ENCODE results near the gene RAD23A.

The RAD23A gene

DNA sequence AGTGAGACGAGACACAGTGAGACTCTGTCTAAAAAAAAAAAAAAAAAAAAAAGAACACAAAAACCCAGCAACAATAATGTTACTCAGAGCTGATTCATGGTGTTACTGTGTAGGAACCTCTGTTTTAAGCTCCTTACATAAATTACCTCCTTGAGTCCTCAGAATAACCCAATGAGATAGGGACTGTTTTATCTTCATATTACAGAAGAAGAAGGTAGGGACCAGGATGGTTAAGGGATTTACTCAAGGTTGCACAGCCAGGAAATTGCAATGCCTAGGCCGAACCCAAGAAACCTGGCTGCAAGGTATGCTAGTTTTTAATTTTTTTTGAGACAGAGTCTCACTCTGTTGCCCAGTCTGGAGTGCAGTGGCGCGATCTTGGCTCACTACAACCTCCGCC lies 22.2 kb downstream of the RAD23A start:
- Histone ChIP-seq H3K4me3 (ENCODE audit: insufficient read depth in 1 of 2, low read depth in 1 of 2, low read length in 2 of 2) (no peak overlapping the region), H2BK5ac (ENCODE audit: low read depth, low read length, poor library complexity, severe bottlenecking) (no peak overlapping the region), H3K18ac (ENCODE audit: low read depth in 1 of 2, low read length in 2 of 2) (no peak overlapping the region), H2BK12ac (ENCODE audit: low read length in 2 of 2) (no peak overlapping the region), H3K27me3 (ENCODE audit: control insufficient read depth in 1 of 2, insufficient read depth in 1 of 2, low read length in 2 of 2) (no peaks in the 10 kb centered on the region), H3K23ac (ENCODE audit: low read length in 2 of 2) (no peak overlapping the region), H3K4me2 (ENCODE audit: low read length, poor library complexity, severe bottlenecking) (no peak overlapping the region), H4K91ac (ENCODE audit: low read length) (no peak overlapping the region), H3K79me1 (replicated peaks; ENCODE audit: low read length, poor library complexity, severe bottlenecking) (no peaks in the 10 kb centered on the region), H4K8ac (ENCODE audit: low read length) (no peak overlapping the region), H2AFZ (ENCODE audit: low read depth, low read length) (no peak overlapping the region), H2BK15ac (ENCODE audit: low read depth, poor library complexity, severe bottlenecking) (no peak overlapping the region), H3K27ac (ENCODE audit: low read length, poor library complexity, severe bottlenecking) (no peak overlapping the region), H3K4ac (ENCODE audit: low read depth in 1 of 2, low read length in 2 of 2) (no peak overlapping the region), H2BK120ac (ENCODE audit: low read depth, low read length) (no peak overlapping the region), H2AK5ac (ENCODE audit: low read length, severe bottlenecking) (no peak overlapping the region), H3K9ac (ENCODE audit: low read length) (no peak overlapping the region), H3K36me3 (ENCODE audit: control insufficient read depth in 1 of 2, insufficient read depth in 2 of 2, low read depth in 1 of 2, low read length in 2 of 2) (no peaks in the 10 kb centered on the region), H3K14ac (ENCODE audit: low read length in 2 of 2) (no peak overlapping the region), H3K9me3 (ENCODE audit: control insufficient read depth, low read length) (no peaks in the 10 kb centered on the region), H3K4me1 (ENCODE audit: control insufficient read depth, insufficient read depth, low read depth, low read length) (peaks cover 11% of the 10 kb centered on the region)
- WGBS: 96% methylated on average over 4 of the region's 5 CpGs
- no peak for DNase-seq

DNA sequence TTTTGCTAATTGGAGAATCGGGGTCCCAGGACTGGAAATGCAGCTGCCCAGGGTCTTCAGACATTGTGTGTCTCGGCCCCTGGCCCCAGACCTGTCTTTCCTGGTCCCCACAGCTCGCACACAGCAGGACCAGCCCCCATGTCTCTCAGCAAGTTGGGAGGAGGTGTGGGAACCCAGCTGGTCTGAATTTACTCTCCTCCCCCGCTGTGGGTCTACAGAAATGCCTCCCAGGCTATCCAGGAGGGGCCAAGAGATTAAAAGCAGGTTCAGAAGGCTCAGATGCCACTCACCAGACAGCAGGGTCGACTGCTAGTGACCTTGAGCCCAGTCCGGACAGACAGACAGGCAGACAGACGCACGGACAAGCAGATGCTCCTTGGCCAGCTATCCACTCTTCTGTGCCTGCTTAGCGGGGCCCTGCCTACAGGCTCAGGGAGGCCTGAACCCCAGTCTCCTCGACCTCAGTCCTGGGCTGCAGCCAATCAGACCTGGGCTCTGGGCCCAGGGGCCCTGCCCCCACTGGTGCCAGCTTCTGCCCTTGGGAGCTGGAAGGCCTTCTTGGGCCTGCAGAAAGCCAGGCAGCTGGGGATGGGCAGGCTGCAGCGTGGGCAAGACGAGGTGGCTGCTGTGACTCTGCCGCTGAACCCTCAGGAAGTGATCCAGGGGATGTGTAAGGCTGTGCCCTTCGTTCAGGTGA lies 23.8 kb downstream of the RAD23A start, which contains the start of gene DAND5:
DAND5 (plus strand) TSS at position 285 of the 697 bp plus-strand sequence; CDS start at position 370, 85 bp downstream.
- no peak within 1 kb of the TSS for H3K27ac ChIP-seq (ENCODE audit: low read length, poor library complexity, severe bottlenecking)
- peak within 1 kb of the TSS; percentile 13 for H2BK15ac ChIP-seq (ENCODE audit: low read depth, poor library complexity, severe bottlenecking)
- H3K4ac ChIP-seq (ENCODE audit: low read depth in 1 of 2, low read length in 2 of 2): no peak within 1 kb of the TSS
- no peak within 1 kb of the TSS for H3K4me3 ChIP-seq (ENCODE audit: insufficient read depth in 1 of 2, low read depth in 1 of 2, low read length in 2 of 2)
- no peaks in the 10 kb centered on the region for H3K27me3 ChIP-seq (ENCODE audit: control insufficient read depth in 1 of 2, insufficient read depth in 1 of 2, low read length in 2 of 2)
- H3K9ac ChIP-seq (ENCODE audit: low read length): no peak within 1 kb of the TSS
- H3K4me2 ChIP-seq (ENCODE audit: low read length, poor library complexity, severe bottlenecking): no peak within 1 kb of the TSS
- no peaks in the 10 kb centered on the region for H3K9me3 ChIP-seq (ENCODE audit: control insufficient read depth, low read length)
- no peak within 1 kb of the TSS for H2AFZ ChIP-seq (ENCODE audit: low read depth, low read length)
- peak within 1 kb of the TSS; percentile 47 for H4K91ac ChIP-seq (ENCODE audit: low read length)
- H2BK12ac ChIP-seq (ENCODE audit: low read length in 2 of 2): no peak within 1 kb of the TSS
- no peak within 1 kb of the TSS for H2BK5ac ChIP-seq (ENCODE audit: low read depth, low read length, poor library complexity, severe bottlenecking)
- no peaks in the 10 kb centered on the region for H3K36me3 ChIP-seq (ENCODE audit: control insufficient read depth in 1 of 2, insufficient read depth in 2 of 2, low read depth in 1 of 2, low read length in 2 of 2)
- no peak within 1 kb of the TSS for H2BK120ac ChIP-seq (ENCODE audit: low read depth, low read length)
- H3K18ac ChIP-seq (ENCODE audit: low read depth in 1 of 2, low read length in 2 of 2): no peak within 1 kb of the TSS
- H3K23ac ChIP-seq (ENCODE audit: low read length in 2 of 2): no peak within 1 kb of the TSS
- WGBS: 69% methylated on average over 14 of the region's 14 CpGs
- no peak within 1 kb of the TSS for H3K14ac ChIP-seq (ENCODE audit: low read length in 2 of 2)
- H3K79me1 ChIP-seq (replicated peaks; ENCODE audit: low read length, poor library complexity, severe bottlenecking): no peaks in the 10 kb centered on the region
- H4K8ac ChIP-seq (ENCODE audit: low read length): no peak within 1 kb of the TSS
- DNase-seq: no peak
- no peak within 1 kb of the TSS for H2AK5ac ChIP-seq (ENCODE audit: low read length, severe bottlenecking)
- peaks cover 11% of the 10 kb centered on the region for H3K4me1 ChIP-seq (ENCODE audit: control insufficient read depth, insufficient read depth, low read depth, low read length)

- Histone ChIP-seq H3K23ac (ENCODE audit: low read length in 2 of 2) (no peak overlapping the region), H3K27ac (ENCODE audit: low read length, poor library complexity, severe bottlenecking) (no peak overlapping the region), H3K27me3 (ENCODE audit: control insufficient read depth in 1 of 2, insufficient read depth in 1 of 2, low read length in 2 of 2) (no peaks in the 10 kb centered on the region), H2BK5ac (ENCODE audit: low read depth, low read length, poor library complexity, severe bottlenecking) (no peak overlapping the region), H4K8ac (ENCODE audit: low read length) (no peak overlapping the region), H4K91ac (ENCODE audit: low read length) (no peak overlapping the region), H3K14ac (ENCODE audit: low read length in 2 of 2) (no peak overlapping the region), H3K79me1 (replicated peaks; ENCODE audit: low read length, poor library complexity, severe bottlenecking) (no peaks in the 10 kb centered on the region), H3K4me2 (ENCODE audit: low read length, poor library complexity, severe bottlenecking) (no peak overlapping the region), H3K4me3 (ENCODE audit: insufficient read depth in 1 of 2, low read depth in 1 of 2, low read length in 2 of 2) (no peak overlapping the region), H2BK15ac (ENCODE audit: low read depth, poor library complexity, severe bottlenecking) (peak overlapping the region; percentile 13), H3K9ac (ENCODE audit: low read length) (no peak overlapping the region), H2AFZ (ENCODE audit: low read depth, low read length) (no peak overlapping the region), H3K4me1 (ENCODE audit: control insufficient read depth, insufficient read depth, low read depth, low read length) (peaks cover 9% of the 10 kb centered on the region), H2AK5ac (ENCODE audit: low read length, severe bottlenecking) (no peak overlapping the region), H2BK120ac (ENCODE audit: low read depth, low read length) (no peak overlapping the region), H3K9me3 (ENCODE audit: control insufficient read depth, low read length) (no peaks in the 10 kb centered on the region), H2BK12ac (ENCODE audit: low read length in 2 of 2) (no peak overlapping the region), H3K18ac (ENCODE audit: low read depth in 1 of 2, low read length in 2 of 2) (no peak overlapping the region), H3K36me3 (ENCODE audit: control insufficient read depth in 1 of 2, insufficient read depth in 2 of 2, low read depth in 1 of 2, low read length in 2 of 2) (no peaks in the 10 kb centered on the region), H3K4ac (ENCODE audit: low read depth in 1 of 2, low read length in 2 of 2) (no peak overlapping the region)
- DNase-seq: no peak
- 94% methylated on average over 7 of the region's 7 CpGs for WGBS
Observed at GRCh38 chr19:12970070-12970820, 24.6 kb downstream of the RAD23A start.

- Histone ChIP-seq H3K79me1 (replicated peaks; ENCODE audit: low read length, poor library complexity, severe bottlenecking) (no peaks in the 10 kb centered on the region), H3K14ac (ENCODE audit: low read length in 2 of 2) (no peak overlapping the region), H3K9ac (ENCODE audit: low read length) (no peak overlapping the region), H3K18ac (ENCODE audit: low read depth in 1 of 2, low read length in 2 of 2) (no peak overlapping the region), H2BK12ac (ENCODE audit: low read length in 2 of 2) (no peak overlapping the region), H3K23ac (ENCODE audit: low read length in 2 of 2) (no peak overlapping the region), H3K27me3 (ENCODE audit: control insufficient read depth in 1 of 2, insufficient read depth in 1 of 2, low read length in 2 of 2) (peaks cover 0 to 3% of the 10 kb centered on the region in 2 experiments), H4K8ac (ENCODE audit: low read length) (no peak overlapping the region), H2AFZ (ENCODE audit: low read depth, low read length) (no peak overlapping the region), H3K36me3 (ENCODE audit: control insufficient read depth in 1 of 2, insufficient read depth in 2 of 2, low read depth in 1 of 2, low read length in 2 of 2) (no peaks in the 10 kb centered on the region), H3K4me2 (ENCODE audit: low read length, poor library complexity, severe bottlenecking) (no peak overlapping the region), H3K4ac (ENCODE audit: low read depth in 1 of 2, low read length in 2 of 2) (no peak overlapping the region), H2BK5ac (ENCODE audit: low read depth, low read length, poor library complexity, severe bottlenecking) (no peak overlapping the region), H4K91ac (ENCODE audit: low read length) (no peak overlapping the region), H2BK120ac (ENCODE audit: low read depth, low read length) (no peak overlapping the region), H3K27ac (ENCODE audit: low read length, poor library complexity, severe bottlenecking) (no peak overlapping the region), H3K4me3 (ENCODE audit: insufficient read depth in 1 of 2, low read depth in 1 of 2, low read length in 2 of 2) (no peak overlapping the region), H2AK5ac (ENCODE audit: low read length, severe bottlenecking) (no peak overlapping the region), H3K9me3 (ENCODE audit: control insufficient read depth, low read length) (no peaks in the 10 kb centered on the region), H3K4me1 (ENCODE audit: control insufficient read depth, insufficient read depth, low read depth, low read length) (peaks cover 5% of the 10 kb centered on the region), H2BK15ac (ENCODE audit: low read depth, poor library complexity, severe bottlenecking) (no peak overlapping the region)
- DNase-seq: no peak
- 91% methylated on average over 16 of the region's 16 CpGs for WGBS
Observed at GRCh38 chr19:12973236-12973635, 27.6 kb downstream of the RAD23A start.
